Caki2 (cell line): ENCODE measurements around the gene SERPINA5. TPM values are rescaled to one million over a fixed set of nuclear protein-coding genes. Genes with fewer than 3 reads are reported as not detected.
"Not testable (repeated sequence)": the region's sequence is repeated elsewhere in the genome, so short reads cannot be mapped to it uniquely, and the experiment has no call there.

Source experiments
- DNase-seq: peaks from one replicate; pipeline ENCODE4 v3.0.0-alpha.2; 2015; ENCODE audit warnings: low read depth
- in situ Hi-C: cut with HindIII; loops from 2 replicates; pipeline ENCODE4 v1.10.0; 2016; ENCODE audit warnings: low sequenced_read_pairs, low pct_unique_long_range_greater_than_20kb, mixed read lengths
- total RNA-seq: library from RNA; depleted of rRNA; stranded (reverse); fragments of >200 nt; shearing (Covaris generic); gene quantifications from 2 replicates; pipeline ENCODE4 v1.2.3, GENCODE V29; 2014; ENCODE audit warnings: low replicate concordance; rRNA removed

Gene SERPINA5
- total RNA-seq, 1 experiment from 2014 or later = 0.03 TPM

DNA sequence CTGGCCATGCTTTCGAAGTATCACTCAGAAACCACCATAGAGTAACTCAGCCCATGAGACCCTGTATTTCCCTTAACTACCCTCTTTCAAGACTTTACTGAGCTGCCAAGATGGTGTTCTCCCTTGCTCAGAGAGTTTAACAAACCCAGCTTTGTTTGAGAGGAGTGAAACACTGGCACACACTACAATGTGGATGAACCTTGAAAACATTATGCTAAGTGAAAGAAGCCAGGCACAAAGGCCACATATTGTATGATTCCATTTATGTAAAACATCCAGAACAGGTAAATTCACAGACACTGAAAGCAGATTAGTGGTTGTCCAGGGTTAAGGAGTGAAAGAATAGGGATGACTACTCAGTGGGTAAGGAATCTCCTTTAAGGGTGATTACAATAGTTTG is 49.8 kb downstream of the SERPINA5 start:
- no peak for DNase-seq

DNA sequence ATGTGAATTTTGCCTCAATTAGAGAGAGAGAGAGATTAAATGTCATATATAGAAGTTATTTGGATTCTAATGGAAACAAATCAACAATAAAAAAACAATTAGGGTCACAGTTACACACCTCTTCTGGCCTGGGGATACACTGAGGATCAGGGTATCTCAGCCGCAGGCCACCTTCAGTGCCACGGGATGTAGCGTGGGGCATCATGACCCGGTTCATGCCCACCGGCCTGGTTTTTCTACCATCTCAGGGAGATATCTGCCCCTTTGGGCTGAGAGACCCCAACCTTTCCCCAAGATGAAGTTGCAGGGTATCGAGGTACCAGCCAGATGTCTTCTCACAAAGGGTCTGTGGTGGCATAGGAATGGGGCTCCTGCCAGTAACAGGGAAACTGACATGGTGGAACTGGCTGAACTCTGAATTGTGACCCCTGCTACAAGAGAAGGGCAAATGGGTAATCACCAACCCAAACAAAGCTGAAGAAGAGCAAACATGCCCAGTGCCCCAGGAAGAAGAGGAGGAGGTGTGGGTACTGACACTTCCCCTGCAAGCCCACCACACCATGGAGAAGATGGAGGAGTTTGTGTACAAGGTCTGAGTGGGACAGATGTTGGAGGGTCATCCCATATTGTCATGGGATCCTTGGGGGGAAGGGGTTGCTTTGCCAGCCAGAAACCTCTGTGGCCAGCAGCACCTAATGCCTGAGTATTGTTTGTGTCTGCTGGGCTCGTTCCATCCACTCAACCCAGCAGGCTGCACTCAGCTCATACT is 50.5 kb downstream of the SERPINA5 start:
- in situ Hi-C loops = no loop called here
- no peak for DNase-seq

More for the DNA sequence above, 49.8 kb downstream of the SERPINA5 start:
- in situ Hi-C loops = no loop called here

DNA sequence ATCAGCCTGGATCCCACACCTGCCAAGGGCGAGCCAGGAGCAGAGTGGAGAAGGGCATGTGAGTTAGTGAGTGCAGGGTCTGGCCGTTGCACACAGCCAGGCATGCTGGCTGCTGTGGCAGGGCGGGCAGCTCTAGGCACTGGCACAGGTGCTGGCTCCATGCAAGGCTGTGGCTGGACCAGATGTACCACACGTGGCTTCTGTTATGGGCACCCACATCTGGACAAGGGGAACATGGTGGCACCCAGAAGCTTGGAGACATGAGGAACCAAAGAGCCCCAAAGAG is 51.0 kb downstream of the SERPINA5 start:
- in situ Hi-C loops = no loop called here
- DNase-seq = no peak

DNA sequence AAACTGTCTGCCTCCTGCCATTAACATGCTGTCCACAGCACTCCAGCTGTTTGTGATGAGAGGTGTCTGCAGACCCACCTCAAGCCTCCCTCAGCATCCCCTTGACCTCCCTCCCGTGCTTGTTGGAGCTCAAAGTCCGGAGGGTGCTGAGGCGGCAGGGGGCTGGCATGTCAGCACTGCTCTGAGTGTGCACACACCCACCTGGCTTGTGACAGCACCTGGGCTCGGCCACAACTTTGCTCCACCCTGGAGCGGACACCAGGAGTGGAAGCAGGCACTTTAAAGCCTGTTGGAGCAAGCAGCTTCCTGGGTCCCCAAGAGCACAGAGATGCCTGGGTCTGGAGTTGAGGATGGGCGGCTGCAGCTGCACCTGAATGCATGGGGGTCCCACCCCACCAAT is 51.9 kb downstream of the SERPINA5 start:
- no peak for DNase-seq

DNA sequence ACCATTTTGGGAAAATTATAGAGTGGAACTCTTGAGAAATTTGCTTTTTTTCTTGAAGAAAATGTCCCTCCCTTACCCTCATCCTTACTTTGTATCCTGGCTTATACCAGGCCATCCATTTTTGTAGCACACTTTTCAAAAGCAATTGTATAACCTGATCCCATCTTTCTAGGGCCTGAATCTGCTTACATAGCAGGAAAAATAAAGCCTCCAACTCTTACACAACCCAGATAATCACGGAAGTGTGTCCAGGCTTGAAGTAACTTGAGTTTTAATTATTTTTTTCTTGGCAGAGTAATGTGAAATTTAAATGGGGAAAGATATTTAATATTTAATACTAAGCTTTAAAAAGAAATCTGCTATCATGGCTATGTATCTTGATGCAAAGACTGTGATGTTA is 53.9 kb downstream of the SERPINA5 start:
- no peak for DNase-seq
- in situ Hi-C loops = no loop called here

More for the DNA sequence above, 51.9 kb downstream of the SERPINA5 start:
- in situ Hi-C loops = no loop called here

DNA sequence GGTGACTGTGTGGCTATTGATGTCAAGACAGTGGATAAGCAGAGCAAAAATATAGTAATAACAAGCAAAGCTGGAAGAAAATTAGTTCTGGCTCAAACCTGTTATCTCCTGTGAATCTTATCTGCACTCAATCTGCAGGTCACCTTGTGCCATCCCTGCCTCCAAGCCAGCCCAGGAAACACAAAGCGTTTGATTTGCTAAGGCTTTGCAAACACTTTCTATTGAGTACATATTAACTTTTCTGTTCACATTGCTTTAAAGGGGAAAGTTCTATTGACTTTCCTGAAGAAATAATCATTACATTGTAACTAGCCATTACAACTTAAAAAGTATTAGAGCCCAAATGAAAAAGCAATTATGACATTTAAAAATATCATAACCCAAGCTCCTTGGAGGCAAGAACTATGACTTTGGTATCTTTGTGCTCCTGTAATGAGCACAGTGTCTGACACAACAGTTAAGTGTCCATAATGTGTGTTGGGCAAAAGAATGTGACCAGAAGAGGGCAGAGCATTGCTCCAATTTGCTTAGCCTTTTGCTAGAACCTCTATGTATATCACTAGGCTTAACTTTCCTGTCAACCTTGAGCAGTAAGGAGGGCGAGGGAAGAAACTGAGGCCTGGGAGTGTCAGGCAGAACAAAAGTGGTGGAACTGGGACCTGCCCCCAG is 55.7 kb downstream of the SERPINA5 start:
- no peak for DNase-seq
- in situ Hi-C loops = no loop called here

DNA sequence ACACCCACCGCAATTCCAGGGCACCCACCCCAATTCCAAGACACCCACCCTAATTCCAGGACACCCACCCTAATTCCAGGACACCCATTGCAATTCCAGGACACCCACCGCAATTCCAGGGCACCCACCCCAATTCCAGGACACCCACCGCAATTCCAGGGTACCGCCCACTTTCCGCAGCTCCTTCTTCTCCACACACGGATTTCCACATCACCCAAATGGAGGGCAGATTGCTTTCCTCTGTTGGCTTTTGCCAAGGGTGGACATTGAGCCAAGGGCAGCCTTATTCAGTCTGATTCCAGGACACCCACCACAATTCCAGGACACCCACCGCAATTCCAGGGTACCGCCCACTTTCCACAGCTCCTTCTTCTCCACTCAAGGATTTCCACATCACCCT is 56.6 kb downstream of the SERPINA5 start:
- in situ Hi-C loops = not testable (repeated sequence)

DNA sequence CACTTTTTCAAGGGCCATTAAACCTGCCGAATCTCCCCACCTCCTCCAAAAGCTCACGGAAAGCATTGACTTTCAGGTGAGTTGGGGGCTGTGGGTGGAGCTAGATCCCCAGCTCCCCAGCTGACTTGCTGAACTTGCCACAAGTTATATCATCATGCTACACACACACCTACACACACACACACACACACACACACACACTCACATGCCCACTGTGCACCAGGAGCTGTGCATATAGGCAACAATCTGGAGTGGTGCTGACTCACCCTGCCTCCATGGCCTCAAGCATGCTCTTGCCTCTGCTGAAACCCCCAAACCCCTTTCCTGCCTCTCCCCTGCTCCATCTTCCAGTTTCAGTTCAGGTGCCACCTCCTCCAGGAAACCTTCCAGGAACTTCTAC is 57.1 kb downstream of the SERPINA5 start:
- in situ Hi-C loops = no loop called here
- no peak for DNase-seq

More for the DNA sequence above, 56.6 kb downstream of the SERPINA5 start:
- DNase-seq = not testable (repeated sequence)

DNA sequence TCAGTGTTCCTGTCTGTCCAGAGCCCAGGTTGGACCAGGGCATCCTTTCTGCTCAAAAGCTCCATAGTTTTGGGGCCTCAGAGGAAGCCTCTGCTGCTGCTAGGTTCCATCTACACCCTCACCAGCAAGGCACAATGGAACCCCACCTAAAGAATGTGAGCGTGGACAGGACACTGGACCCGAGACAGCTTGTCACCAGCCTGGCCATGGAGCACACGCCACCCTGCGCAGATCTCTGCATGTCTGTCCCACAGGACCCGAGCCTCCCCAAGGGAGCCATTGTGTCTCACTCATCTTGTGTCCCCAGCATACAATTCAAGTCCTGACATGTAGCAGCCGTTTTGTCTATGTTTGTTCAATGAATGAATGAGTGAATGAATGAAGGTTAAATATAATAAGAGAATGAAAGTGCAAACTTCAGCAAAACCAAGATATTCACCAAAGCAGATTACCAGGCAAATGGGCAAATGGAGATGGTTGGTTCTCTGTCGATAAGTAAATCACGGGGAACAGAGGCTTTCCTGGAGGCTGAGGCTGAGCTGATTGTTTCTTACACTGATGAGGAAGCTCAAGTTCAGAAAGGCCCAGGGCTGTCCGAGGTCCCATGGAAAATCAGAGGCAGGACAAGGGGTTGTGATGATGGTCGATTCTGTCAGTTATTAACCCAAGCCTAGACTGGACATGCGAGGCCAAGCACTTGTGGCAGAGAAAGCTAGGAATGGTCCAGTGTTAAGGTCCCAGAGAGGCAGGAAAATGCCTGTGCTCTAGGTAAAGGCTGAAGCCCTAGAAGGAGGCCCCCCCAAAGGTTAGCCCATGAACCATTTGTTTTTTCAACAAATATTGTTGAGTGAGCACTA is 58.0 kb downstream of the SERPINA5 start:
- in situ Hi-C loops = no loop called here
- no peak for DNase-seq

DNA sequence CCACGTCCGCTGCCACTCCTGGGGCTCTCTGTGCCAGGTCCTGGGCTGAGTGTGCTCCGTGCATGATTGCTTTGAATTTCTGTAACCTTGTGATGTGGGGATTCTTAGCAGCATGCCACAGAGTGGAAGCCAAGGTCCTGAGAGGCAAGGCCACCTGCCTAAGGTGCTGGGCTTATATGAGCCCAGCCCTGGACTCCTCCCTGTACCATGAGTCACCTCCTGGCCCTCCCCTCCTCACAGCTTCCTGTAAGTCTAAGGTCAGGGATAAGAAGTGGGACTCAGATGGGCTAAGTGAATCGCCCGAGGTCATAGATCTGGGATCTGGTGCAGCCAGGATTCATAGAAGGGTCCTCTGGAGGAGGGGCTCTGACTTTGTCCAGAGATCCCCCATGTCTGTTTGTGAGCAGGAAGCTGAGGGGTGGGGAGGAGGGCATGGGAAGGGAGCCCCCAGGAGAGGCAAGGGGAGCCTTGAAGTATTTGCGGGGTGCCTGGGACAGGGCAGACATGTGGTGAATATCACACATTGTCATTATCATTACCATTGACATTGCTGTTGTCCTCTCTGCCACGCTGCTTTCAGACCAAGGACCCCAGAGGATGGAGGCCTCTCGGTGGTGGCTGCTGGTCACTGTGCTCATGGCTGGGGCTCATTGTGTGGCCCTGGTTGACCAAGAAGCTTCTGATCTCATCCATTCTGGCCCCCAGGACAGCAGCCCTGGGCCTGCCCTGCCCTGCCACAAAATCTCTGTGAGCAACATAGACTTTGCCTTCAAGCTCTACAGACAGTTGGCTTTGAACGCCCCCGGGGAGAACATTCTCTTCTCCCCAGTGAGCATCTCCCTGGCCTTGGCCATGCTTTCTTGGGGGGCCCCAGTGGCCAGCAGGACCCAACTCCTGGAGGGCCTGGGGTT is 59.8 kb downstream of the SERPINA5 start:
- no peak for DNase-seq
- in situ Hi-C loops = no loop called here

DNA sequence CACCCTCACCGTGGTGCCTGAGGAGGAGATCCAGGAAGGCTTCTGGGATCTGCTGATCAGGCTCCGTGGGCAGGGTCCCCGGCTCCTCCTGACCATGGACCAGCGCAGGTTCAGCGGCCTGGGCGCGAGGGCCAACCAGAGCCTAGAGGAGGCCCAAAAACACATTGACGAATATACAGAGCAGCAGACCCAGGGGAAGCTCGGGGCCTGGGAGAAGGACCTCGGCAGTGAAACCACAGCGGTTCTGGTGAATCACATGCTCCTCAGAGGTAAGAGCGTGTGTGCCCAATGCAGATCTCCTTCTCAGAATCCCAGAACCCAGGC is 60.4 kb downstream of the SERPINA5 start:
- DNase-seq = no peak
- in situ Hi-C loops = no loop called here

Other genes with a start within 250 kb of the SERPINA5 start
- gene SERPINA2, start 214.7 kb upstream of the SERPINA5 start, total RNA-seq = not detected in 2 replicates
- gene SERPINA1, start 192.8 kb upstream of the SERPINA5 start, total RNA-seq = 0.24 and 1.1 TPM in 2 replicates
- gene SERPINA11, start 128.6 kb upstream of the SERPINA5 start, total RNA-seq = not detected in 2 replicates
- gene SERPINA9, start 105.2 kb upstream of the SERPINA5 start, total RNA-seq = not detected in 2 replicates
- not detected in 2 replicates for gene SERPINA12, start 72.0 kb upstream of the SERPINA5 start, total RNA-seq
- gene SERPINA4, start 20.0 kb upstream of the SERPINA5 start, total RNA-seq = not detected in 2 replicates
- 0.64 TPM in 1 of 2 replicates, not detected in the other for gene SERPINA3, start 31.0 kb downstream of the SERPINA5 start, total RNA-seq
- not detected in 2 replicates for gene GSC, start 188.7 kb downstream of the SERPINA5 start, total RNA-seq